Upper lobe of left lung (tissue), 4 donors: Measurements from ENCODE around the gene PDGFD.

Experiments
- CTCF ChIP-seq, 6 experiments: fragments of 450-650 bp in 4 of 6; fragments of 200-600 bp in 2 of 6; sonication (generic) in 2 of 6; IDR thresholded peaks; one replicate each; pipeline ENCODE4 v1.5.1; 2016 to 2019; ENCODE audit warnings: antibody characterized with exemption in 6 of 6
- EP300 ChIP-seq, 4 donors: sonication (generic); formaldehyde crosslinking; IDR thresholded peaks; one replicate each; pipeline ENCODE4 v1.5.1; 2017; ENCODE audit warnings: antibody characterized with exemption in 4 of 4, control low read depth in 2 of 4
- POLR2A ChIP-seq, 4 donors: fragments of 450-650 bp; IDR thresholded peaks; one replicate each; pipeline ENCODE4 v1.5.1; 2016 to 2017; ENCODE audit warnings: antibody characterized with exemption in 4 of 4, mild to moderate bottlenecking in 2 of 4
- POLR2AphosphoS5 ChIP-seq, 2 donors: sonication (generic); formaldehyde crosslinking; IDR thresholded peaks; one replicate each; pipeline ENCODE4 v1.5.1; 2017; ENCODE audit warnings: antibody characterized with exemption in 2 of 2

GRCh38 chr11:104126464-104126863, 37.5 kb downstream of the PDGFD start:
- TF ChIP-seq CTCF (IDR thresholded peaks at IDR 0.05) (no peak), EP300 (IDR thresholded peaks at IDR 0.05) (no peak), POLR2AphosphoS5 (IDR thresholded peaks at IDR 0.05) (no peak), POLR2A (IDR thresholded peaks at IDR 0.05) (no peak)
